ENCODE results near the gene CTNS. TPM values are rescaled to one million over a fixed set of nuclear protein-coding genes. Genes with fewer than 3 reads are reported as not detected.
A peak's percentile ranks its signal among the peaks of the same experiment; 100 is the strongest.

CTNS gene
- total and polyA plus RNA-seq, 2 of the 13 experiments (the other 11 are each of a cell fraction or from before 2014, with no cell fraction given): 9.5 to 13.7 TPM

DNA sequence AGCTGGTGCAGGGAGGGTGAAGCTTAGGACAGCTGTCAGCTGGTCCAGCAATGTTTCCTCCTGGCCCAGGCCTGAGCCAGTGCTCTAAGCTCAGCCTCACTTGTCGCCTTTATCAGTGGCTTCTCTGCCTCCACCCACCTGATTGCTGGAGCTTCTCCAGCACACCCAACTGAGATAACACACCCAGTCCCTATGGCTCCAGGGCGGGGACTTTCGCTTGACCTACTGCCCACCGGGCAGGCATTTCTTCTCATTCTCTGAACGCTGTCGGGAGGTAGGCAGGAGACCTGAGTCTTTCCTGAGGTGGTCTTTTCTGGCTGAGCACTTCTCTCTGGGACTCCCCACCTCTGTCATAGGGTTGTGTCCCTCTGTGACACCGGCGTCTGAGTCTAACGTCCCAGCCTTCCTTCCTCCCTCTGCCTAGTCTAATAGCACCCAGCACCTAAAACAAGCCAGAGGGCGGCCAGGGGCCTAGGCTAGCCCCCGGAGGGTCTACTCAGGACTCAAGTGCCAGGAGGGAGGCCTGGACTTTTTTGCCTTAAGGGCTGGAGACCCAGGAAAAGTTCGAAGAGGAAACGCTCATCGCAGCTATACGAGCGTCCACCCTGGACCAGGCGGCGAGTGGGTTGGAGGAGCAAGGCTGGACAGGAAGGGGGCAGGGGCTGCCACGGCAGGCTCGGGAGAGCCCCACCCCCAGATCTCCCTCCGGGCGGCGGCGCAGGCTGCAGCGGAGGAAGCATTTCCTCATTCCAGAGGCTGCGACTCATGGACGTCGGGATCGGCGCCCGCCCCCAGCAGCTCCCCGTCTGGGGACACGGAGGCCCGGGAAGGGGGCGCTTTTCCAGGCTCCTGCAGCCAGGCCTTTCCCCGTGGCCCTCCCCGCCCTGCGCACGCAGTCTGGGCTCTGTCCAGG is 31.1 kb downstream of the CTNS start (continued):
- TF ChIP-seq, protein P1, sequence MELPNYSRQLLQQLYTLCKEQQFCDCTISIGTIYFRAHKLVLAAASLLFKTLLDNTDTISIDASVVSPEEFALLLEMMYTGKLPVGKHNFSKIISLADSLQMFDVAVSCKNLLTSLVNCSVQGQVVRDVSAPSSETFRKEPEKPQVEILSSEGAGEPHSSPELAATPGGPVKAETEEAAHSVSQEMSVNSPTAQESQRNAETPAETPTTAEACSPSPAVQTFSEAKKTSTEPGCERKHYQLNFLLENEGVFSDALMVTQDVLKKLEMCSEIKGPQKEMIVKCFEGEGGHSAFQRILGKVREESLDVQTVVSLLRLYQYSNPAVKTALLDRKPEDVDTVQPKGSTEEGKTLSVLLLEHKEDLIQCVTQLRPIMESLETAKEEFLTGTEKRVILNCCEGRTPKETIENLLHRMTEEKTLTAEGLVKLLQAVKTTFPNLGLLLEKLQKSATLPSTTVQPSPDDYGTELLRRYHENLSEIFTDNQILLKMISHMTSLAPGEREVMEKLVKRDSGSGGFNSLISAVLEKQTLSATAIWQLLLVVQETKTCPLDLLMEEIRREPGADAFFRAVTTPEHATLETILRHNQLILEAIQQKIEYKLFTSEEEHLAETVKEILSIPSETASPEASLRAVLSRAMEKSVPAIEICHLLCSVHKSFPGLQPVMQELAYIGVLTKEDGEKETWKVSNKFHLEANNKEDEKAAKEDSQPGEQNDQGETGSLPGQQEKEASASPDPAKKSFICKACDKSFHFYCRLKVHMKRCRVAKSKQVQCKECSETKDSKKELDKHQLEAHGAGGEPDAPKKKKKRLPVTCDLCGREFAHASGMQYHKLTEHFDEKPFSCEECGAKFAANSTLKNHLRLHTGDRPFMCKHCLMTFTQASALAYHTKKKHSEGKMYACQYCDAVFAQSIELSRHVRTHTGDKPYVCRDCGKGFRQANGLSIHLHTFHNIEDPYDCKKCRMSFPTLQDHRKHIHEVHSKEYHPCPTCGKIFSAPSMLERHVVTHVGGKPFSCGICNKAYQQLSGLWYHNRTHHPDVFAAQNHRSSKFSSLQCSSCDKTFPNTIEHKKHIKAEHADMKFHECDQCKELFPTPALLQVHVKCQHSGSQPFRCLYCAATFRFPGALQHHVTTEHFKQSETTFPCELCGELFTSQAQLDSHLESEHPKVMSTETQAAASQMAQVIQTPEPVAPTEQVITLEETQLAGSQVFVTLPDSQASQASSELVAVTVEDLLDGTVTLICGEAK (IDR thresholded peaks at IDR 0.05): no peak
- TF ChIP-seq, protein P1 (CRISPR knock-in tag; IDR thresholded peaks at IDR 0.05): 0 out of 2 replicates have a peak, but pooled peaks have one; percentile 0
- TF ChIP-seq SALL1 (CRISPR knock-in tag; IDR thresholded peaks at IDR 0.05) (peak; percentile 68; the same call in 1 of the 2 replicates), REPIN1 (CRISPR knock-in tag; IDR thresholded peaks at IDR 0.05; ENCODE audit: borderline replicate concordance, low read depth) (no peak), KMT2A (CRISPR knock-in tag; IDR thresholded peaks at IDR 0.05) (no peak), ZNF354B (CRISPR knock-in tag; IDR thresholded peaks at IDR 0.05) (peak; percentile 52; the same call in 1 of the 2 replicates), ZNF17 (CRISPR knock-in tag; IDR thresholded peaks at IDR 0.05) (peak; percentile 88), MAZ (IDR thresholded peaks at IDR 0.05; ENCODE audit: borderline replicate concordance, low read depth, low read length) (peak; percentile 42; the same call in 1 of the 2 replicates), MAZ (CRISPR knock-in tag; IDR thresholded peaks at IDR 0.05; ENCODE audit: low read depth) (peak; percentile 82), KLF16 (CRISPR knock-in tag; IDR thresholded peaks at IDR 0.05) (0 out of 4 replicates have a peak, but pooled peaks of 1 of the 2 experiments have one; percentile 41), ZNF331 (CRISPR knock-in tag; IDR thresholded peaks at IDR 0.05) (peak; percentile 48; the same call in 1 of the 2 replicates), ELF3 (CRISPR knock-in tag; IDR thresholded peaks at IDR 0.05) (peak; percentile 100)
- TF ChIP-seq, protein P2, sequence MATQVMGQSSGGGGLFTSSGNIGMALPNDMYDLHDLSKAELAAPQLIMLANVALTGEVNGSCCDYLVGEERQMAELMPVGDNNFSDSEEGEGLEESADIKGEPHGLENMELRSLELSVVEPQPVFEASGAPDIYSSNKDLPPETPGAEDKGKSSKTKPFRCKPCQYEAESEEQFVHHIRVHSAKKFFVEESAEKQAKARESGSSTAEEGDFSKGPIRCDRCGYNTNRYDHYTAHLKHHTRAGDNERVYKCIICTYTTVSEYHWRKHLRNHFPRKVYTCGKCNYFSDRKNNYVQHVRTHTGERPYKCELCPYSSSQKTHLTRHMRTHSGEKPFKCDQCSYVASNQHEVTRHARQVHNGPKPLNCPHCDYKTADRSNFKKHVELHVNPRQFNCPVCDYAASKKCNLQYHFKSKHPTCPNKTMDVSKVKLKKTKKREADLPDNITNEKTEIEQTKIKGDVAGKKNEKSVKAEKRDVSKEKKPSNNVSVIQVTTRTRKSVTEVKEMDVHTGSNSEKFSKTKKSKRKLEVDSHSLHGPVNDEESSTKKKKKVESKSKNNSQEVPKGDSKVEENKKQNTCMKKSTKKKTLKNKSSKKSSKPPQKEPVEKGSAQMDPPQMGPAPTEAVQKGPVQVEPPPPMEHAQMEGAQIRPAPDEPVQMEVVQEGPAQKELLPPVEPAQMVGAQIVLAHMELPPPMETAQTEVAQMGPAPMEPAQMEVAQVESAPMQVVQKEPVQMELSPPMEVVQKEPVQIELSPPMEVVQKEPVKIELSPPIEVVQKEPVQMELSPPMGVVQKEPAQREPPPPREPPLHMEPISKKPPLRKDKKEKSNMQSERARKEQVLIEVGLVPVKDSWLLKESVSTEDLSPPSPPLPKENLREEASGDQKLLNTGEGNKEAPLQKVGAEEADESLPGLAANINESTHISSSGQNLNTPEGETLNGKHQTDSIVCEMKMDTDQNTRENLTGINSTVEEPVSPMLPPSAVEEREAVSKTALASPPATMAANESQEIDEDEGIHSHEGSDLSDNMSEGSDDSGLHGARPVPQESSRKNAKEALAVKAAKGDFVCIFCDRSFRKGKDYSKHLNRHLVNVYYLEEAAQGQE (IDR thresholded peaks at IDR 0.05; ENCODE audit: borderline replicate concordance in 1 of 2, low read depth in 1 of 2, low read length in 2 of 2): peak in 1 of 2 experiments; percentile 26; a peak in 1 of 4 replicates
- TF ChIP-seq, protein P3, sequence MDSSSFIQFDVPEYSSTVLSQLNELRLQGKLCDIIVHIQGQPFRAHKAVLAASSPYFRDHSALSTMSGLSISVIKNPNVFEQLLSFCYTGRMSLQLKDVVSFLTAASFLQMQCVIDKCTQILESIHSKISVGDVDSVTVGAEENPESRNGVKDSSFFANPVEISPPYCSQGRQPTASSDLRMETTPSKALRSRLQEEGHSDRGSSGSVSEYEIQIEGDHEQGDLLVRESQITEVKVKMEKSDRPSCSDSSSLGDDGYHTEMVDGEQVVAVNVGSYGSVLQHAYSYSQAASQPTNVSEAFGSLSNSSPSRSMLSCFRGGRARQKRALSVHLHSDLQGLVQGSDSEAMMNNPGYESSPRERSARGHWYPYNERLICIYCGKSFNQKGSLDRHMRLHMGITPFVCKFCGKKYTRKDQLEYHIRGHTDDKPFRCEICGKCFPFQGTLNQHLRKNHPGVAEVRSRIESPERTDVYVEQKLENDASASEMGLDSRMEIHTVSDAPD (CRISPR knock-in tag; IDR thresholded peaks at IDR 0.05): peak; percentile 65; the same call in 1 of the 2 replicates

Measured in HepG2 (cell line).